ENCODE results near the gene CABLES1.

Gene CABLES1

GRCh38 chr18:23249348-23249747 lies 114.1 kb downstream of the CABLES1 start:
- TF ChIP-seq CTCF (IDR thresholded peaks at IDR 0.05), result no peak

GRCh38 chr18:23250893-23251656 lies 115.8 kb downstream of the CABLES1 start:
- TF ChIP-seq CTCF (IDR thresholded peaks at IDR 0.05), result no peak

- TF ChIP-seq CTCF (IDR thresholded peaks at IDR 0.05), result no peak
These were observed 118.3 kb downstream of the CABLES1 start for GRCh38 chr18:23253630-23254029.

- TF ChIP-seq CTCF (IDR thresholded peaks at IDR 0.05), result no peak
These were observed 121.9 kb downstream of the CABLES1 start for GRCh38 chr18:23257137-23257536.

GRCh38 chr18:23257686-23258565 lies 122.6 kb downstream of the CABLES1 start:
- TF ChIP-seq CTCF (IDR thresholded peaks at IDR 0.05), result no peak

GRCh38 chr18:23258566-23259469 lies 123.5 kb downstream of the CABLES1 start:
- no peak for TF ChIP-seq CTCF (IDR thresholded peaks at IDR 0.05)
